ENCODE measurements around the gene APOD. TPM values are rescaled to one million over a fixed set of nuclear protein-coding genes. Genes with fewer than 3 reads are reported as not detected.

APOD gene
- total and polyA plus RNA-seq, 10 of the 15 experiments (the other 5 are each of a cell fraction or from before 2014, with no cell fraction given) = 0.06 to 0.77 (median 0.47) TPM; not detected in 3

- TF ChIP-seq RELB (IDR thresholded peaks at IDR 0.05; ENCODE audit: low read depth) (no peak), IRF4 (IDR thresholded peaks at IDR 0.05; ENCODE audit: low read depth, low read length) (no peak), BCLAF1 (IDR thresholded peaks at IDR 0.05) (no peak), CBFB (IDR thresholded peaks at IDR 0.05; ENCODE audit: low read depth) (no peak), PAX5 (IDR thresholded peaks at IDR 0.05; ENCODE audit: borderline replicate concordance, low read depth, low read length) (no peak), POLR2AphosphoS2 (IDR thresholded peaks at IDR 0.05; ENCODE audit: low read depth, low read length) (no peak), ZBTB40 (IDR thresholded peaks at IDR 0.05; ENCODE audit: borderline replicate concordance) (no peak), USF2 (IDR thresholded peaks at IDR 0.05; ENCODE audit: borderline replicate concordance, low read depth, low read length) (no peak), CEBPZ (IDR thresholded peaks at IDR 0.05; ENCODE audit: low read depth, low read length) (no peak), TCF3 (IDR thresholded peaks at IDR 0.05; ENCODE audit: borderline replicate concordance, insufficient read depth, low read depth, low read length) (no peak), CREM (IDR thresholded peaks at IDR 0.05; ENCODE audit: low read depth) (no peak), DPF2 (IDR thresholded peaks at IDR 0.05) (no peak), MEF2B (IDR thresholded peaks at IDR 0.05; ENCODE audit: partially characterized antibody, poor library complexity, severe bottlenecking) (no peak)
Measured at GRCh38 chr3:195573611-195574496, 9.9 kb downstream of the APOD start (continued).

Data from GM12878 (cell line).